Pulmonary artery endothelial cell (primary cell): ENCODE measurements around the gene NUMA1. TPM values are rescaled to one million over a fixed set of nuclear protein-coding genes. Genes with fewer than 3 reads are reported as not detected.

Source experiments
- DNase-seq: peaks from one replicate; pipeline ENCODE4 v3.0.0-alpha.2; 2011; ENCODE audit warnings: low read depth, low spot score
- total RNA-seq: library from RNA; depleted of rRNA; stranded (reverse); fragments of >200 nt; gene quantifications from 2 replicates; pipeline ENCODE4 v1.2.3, GENCODE V29; 2014

Gene NUMA1
- total RNA-seq, 1 donor from 2014 or later, result 130 TPM

- no peak for DNase-seq
Observed at GRCh38 chr11:72002841-72003775, 77.2 kb downstream of the NUMA1 start.

- DNase-seq, result no peak
Observed at GRCh38 chr11:72001834-72002591, 78.3 kb downstream of the NUMA1 start.

- no peak for DNase-seq
Observed at GRCh38 chr11:72001285-72001684, 79.1 kb downstream of the NUMA1 start.

- DNase-seq, result no peak
Observed at GRCh38 chr11:72000202-72000867, 80.0 kb downstream of the NUMA1 start.

- no peak for DNase-seq
Observed at GRCh38 chr11:71999798-72000197, 80.5 kb downstream of the NUMA1 start.

- DNase-seq, result no peak
Observed at GRCh38 chr11:71999362-71999761, 81.0 kb downstream of the NUMA1 start.

GRCh38 chr11:71998649-71999310, 81.6 kb downstream of the NUMA1 start, which contains the start of gene IL18BP:
Gene IL18BP (plus strand): TSS chr11:71998909. CDS start chr11:71999985, 1,076 bp downstream.
- no peak for DNase-seq

GRCh38 chr11:71998061-71998460, 82.3 kb downstream of the NUMA1 start:
- DNase-seq, result no peak

- no peak for DNase-seq
Observed at GRCh38 chr11:71997594-71997993, 82.7 kb downstream of the NUMA1 start.

- no peak for DNase-seq
Observed at GRCh38 chr11:71996946-71997345, 83.4 kb downstream of the NUMA1 start.

GRCh38 chr11:71996517-71996916, 83.8 kb downstream of the NUMA1 start:
- no peak for DNase-seq

- no peak for DNase-seq
Observed at GRCh38 chr11:71995726-71996291, 84.5 kb downstream of the NUMA1 start.

GRCh38 chr11:71994786-71995185, 85.6 kb downstream of the NUMA1 start:
- no peak for DNase-seq

GRCh38 chr11:71992136-71992730, 88.1 kb downstream of the NUMA1 start:
- no peak for DNase-seq

- no peak for DNase-seq
Observed at GRCh38 chr11:71991494-71991893, 88.8 kb downstream of the NUMA1 start.

- DNase-seq, result no peak
Observed at GRCh38 chr11:71990701-71991100, 89.6 kb downstream of the NUMA1 start.

GRCh38 chr11:71988050-71988449, 92.3 kb downstream of the NUMA1 start:
- no peak for DNase-seq

GRCh38 chr11:71987521-71987920, 92.8 kb downstream of the NUMA1 start:
- DNase-seq, result no peak

- DNase-seq, result no peak
Observed at GRCh38 chr11:71986131-71986530, 94.2 kb downstream of the NUMA1 start.

- no peak for DNase-seq
Observed at GRCh38 chr11:71979602-71980001, 100.7 kb downstream of the NUMA1 start.
